Endothelial cell of umbilical vein (primary cell): ENCODE results near the gene ATP5PO. TPM values are rescaled to one million over a fixed set of nuclear protein-coding genes. Genes with fewer than 3 reads are reported as not detected.

Experiments
- BruUV-seq: library from RNA; stranded (reverse); fragments of 400-500 nt; replicated peaks from 2 replicates; lab custom pipeline; 2021; lab: Mats Ljungman, UMichigan
- CTCF ChIA-PET: fragments of 300-600, 350-600 bp; sonication (Branson Sonifier 250); formaldehyde crosslinking; loops from one replicate; lab custom pipeline; 2021; ENCODE audit warnings: antibody characterized with exemption, inconsistent platforms; lab: Charles Lee
- POLR2A ChIA-PET: fragments of 300-600, 350-600 bp; sonication (Branson Sonifier 250); formaldehyde crosslinking; loops from one replicate; lab custom pipeline; 2021; ENCODE audit warnings: antibody characterized with exemption, inconsistent platforms; lab: Charles Lee
- DNase-seq: peaks from one replicate; pipeline ENCODE4 v3.0.0-alpha.2; 2011; ENCODE audit warnings: low read depth, low spot score
- FAIRE-seq: peaks from 2 replicates; lab custom pipeline; 2011; peaks lifted over from hg19 to GRCh38; lab: Jason Lieb, UNC
- H2AFZ ChIP-seq: 2 replicates; pipeline ENCODE4 v1.6.0; 2012; ENCODE audit warnings: low read depth, low read length, control low read depth, inconsistent platforms
- H3K27ac ChIP-seq: 2 replicates; pipeline ENCODE4 v1.5.1; 2011; ENCODE audit warnings: low read depth, mild to moderate bottlenecking, control low read depth, low read length, moderate library complexity; ENCODE audit not compliant: insufficient read depth
- H3K27me3 ChIP-seq, 2 experiments: 2 replicates each; pipeline versions ENCODE4 v1.6.0 to v1.6.1; 2011; ENCODE audit warnings: low read length in 2 of 2, mixed read lengths in 1 of 2; ENCODE audit not compliant: control insufficient read depth in 2 of 2, insufficient read depth in 2 of 2
- H3K36me3 ChIP-seq, 2 experiments: 2 replicates in 1 of 2; 3 replicates in 1 of 2; pipeline ENCODE4 v1.5.1; 2011; ENCODE audit warnings: low read length in 2 of 2, mild to moderate bottlenecking in 1 of 2, moderate library complexity in 1 of 2; ENCODE audit not compliant: control insufficient read depth in 2 of 2, insufficient read depth in 2 of 2; ENCODE audit errors: extremely low read depth in 1 of 2
- H3K4me1 ChIP-seq: 3 replicates; pipeline ENCODE4 v1.5.1; 2011; ENCODE audit warnings: mild to moderate bottlenecking, low read length; ENCODE audit not compliant: control insufficient read depth, insufficient read depth; ENCODE audit errors: extremely low read depth
- H3K4me2 ChIP-seq: 2 replicates; pipeline ENCODE4 v1.6.1; 2011; ENCODE audit warnings: low read length, control low read depth, mixed read lengths; ENCODE audit not compliant: insufficient read depth
- H3K4me3 ChIP-seq, 3 experiments: fragments of 200-600 bp in 1 of 3; sonication (generic), shearing (Covaris generic) in 1 of 3; replicated peaks in 1 of 3; 2 replicates each; pipeline ENCODE4 v1.5.1; 2011 to 2016; ENCODE audit warnings: control low read depth in 3 of 3, low read length in 3 of 3, mild to moderate bottlenecking in 2 of 3, inconsistent platforms in 1 of 3, low read depth in 1 of 3, moderate library complexity in 1 of 3; ENCODE audit not compliant: insufficient read depth in 1 of 3
- H3K79me2 ChIP-seq: 2 replicates; pipeline ENCODE4 v1.6.0; 2012; ENCODE audit warnings: low read length, inconsistent platforms; ENCODE audit not compliant: control insufficient read depth, insufficient read depth
- H3K9ac ChIP-seq: replicated peaks from 2 replicates; pipeline ENCODE3; 2011; ENCODE audit warnings: low read length, control low read depth; ENCODE audit not compliant: insufficient read depth; ENCODE audit errors: extremely low read depth
- H3K9me1 ChIP-seq: replicated peaks from 3 replicates; pipeline ENCODE4 v1.6.0; 2011; ENCODE audit warnings: mild to moderate bottlenecking, low read length; ENCODE audit not compliant: control insufficient read depth, insufficient read depth; ENCODE audit errors: extremely low read depth
- H3K9me3 ChIP-seq: replicated peaks from 2 replicates; pipeline ENCODE4 v1.5.1; 2012; ENCODE audit warnings: low read length, inconsistent platforms; ENCODE audit not compliant: control insufficient read depth, insufficient read depth
- H4K20me1 ChIP-seq: replicated peaks from 2 replicates; pipeline ENCODE3; 2011; ENCODE audit warnings: mild to moderate bottlenecking, low read length; ENCODE audit not compliant: control insufficient read depth, insufficient read depth; ENCODE audit errors: extremely low read depth
- EZH2 ChIP-seq: IDR thresholded peaks from 2 replicates; pipeline ENCODE4 v1.6.1; 2012; ENCODE audit warnings: borderline replicate concordance, low read depth, mild to moderate bottlenecking, moderate library complexity, low read length, inconsistent platforms; ENCODE audit not compliant: severe bottlenecking
- FOS ChIP-seq: IDR thresholded peaks from 2 replicates; pipeline ENCODE4 v1.6.1; 2011; ENCODE audit warnings: mild to moderate bottlenecking, low read length, moderate library complexity, borderline replicate concordance; ENCODE audit not compliant: insufficient read depth
- GATA2 ChIP-seq: IDR thresholded peaks from 2 replicates; pipeline ENCODE4 v1.7.0; 2011; ENCODE audit warnings: low read depth, mild to moderate bottlenecking, moderate library complexity, mixed read lengths, low read length; ENCODE audit not compliant: insufficient read length, insufficient read depth
- JUN ChIP-seq: IDR thresholded peaks from 2 replicates; pipeline ENCODE4 v1.6.1; 2011; ENCODE audit warnings: borderline replicate concordance, low read depth; ENCODE audit not compliant: insufficient read length, insufficient read depth
- MYC ChIP-seq: IDR thresholded peaks from one replicate; pipeline ENCODE4 v1.6.1; 2011; ENCODE audit warnings: mild to moderate bottlenecking, low read depth, low read length
- POLR2A ChIP-seq: IDR thresholded peaks from 2 replicates; pipeline ENCODE4 v1.6.1; 2012; ENCODE audit warnings: low read depth, mild to moderate bottlenecking, control low read depth, low read length
- POLR2AphosphoS5 ChIP-seq: IDR thresholded peaks from 2 replicates; pipeline ENCODE4 v1.6.1; 2012; ENCODE audit warnings: low read depth, mild to moderate bottlenecking, control low read depth, low read length, moderate library complexity; ENCODE audit not compliant: insufficient read depth
- dilution Hi-C: fragments of 300-500 bp; cut with MboI; formaldehyde crosslinking; loops from one replicate; pipeline ENCODE4 v1.15.0; 2019; ENCODE audit warnings: low sequenced_read_pairs; ENCODE audit not compliant: extremely low pct_ligation_motif_present
- intact Hi-C: fragments of 100-400 bp; cut with micrococcal nuclease; formaldehyde crosslinking; loops from one replicate; pipeline ENCODE4 v1.10.0; 2022
- polyA plus RNA-seq, 4 experiments: library from polyadenylated mRNA; depleted of rRNA in 3 of 4; stranded (reverse) in 3 of 4; unstranded in 1 of 4; fragments of >200 nt; gene quantifications; 2 replicates each; pipeline versions ENCODE4 v1.2.1 to v1.2.3, GENCODE V29; 2011 to 2012; ENCODE audit warnings: missing spikeins in 1 of 4
- total RNA-seq: library from RNA; stranded (reverse); gene quantifications from 2 replicates; pipeline ENCODE4 v1.2.3, GENCODE V29; 2021
- TF ChIP-seq, protein P1 (sequence below): IDR thresholded peaks from 2 replicates; pipeline ENCODE4 v1.6.1; 2011; ENCODE audit not compliant: insufficient read depth, insufficient read length
- TF ChIP-seq, protein P2 (sequence below), 2 donors: IDR thresholded peaks; 1 replicate in 1 of 2; 2 replicates in 1 of 2; pipeline ENCODE4 v1.5.1; 2011; ENCODE audit warnings: low read length in 2 of 2, mild to moderate bottlenecking in 2 of 2, moderate library complexity in 2 of 2, control low read depth in 1 of 2, inconsistent platforms in 1 of 2, low read depth in 1 of 2; ENCODE audit not compliant: insufficient read depth in 1 of 2; ENCODE audit errors: extremely low read depth in 1 of 2

ATP5PO gene
- total and polyA plus RNA-seq, 2 donors (not counting 3 experiments of a cell fraction or from before 2014, with no cell fraction given), result 187 to 207 TPM

- Histone ChIP-seq H3K4me3 (no peak overlapping the region), H3K4me2 (no peak overlapping the region), H3K9me1 (no peaks in the 10 kb centered on the region), H3K9ac (no peak overlapping the region), H3K9me3 (no peaks in the 10 kb centered on the region), H3K4me1 (peaks cover 24% of the 10 kb centered on the region), H4K20me1 (no peaks in the 10 kb centered on the region), H3K27ac (no peak overlapping the region), H2AFZ (no peak overlapping the region), H3K27me3 (no peaks in the 10 kb centered on the region), H3K36me3 (peaks cover 10 to 21% of the 10 kb centered on the region in 2 experiments), H3K79me2 (no peaks in the 10 kb centered on the region)
- peak; percentile 56 for DNase-seq
- no TSS peak for BruUV-seq
- TF ChIP-seq JUN (no peak), POLR2AphosphoS5 (no peak), GATA2 (no peak), EZH2 (no peak), POLR2A (no peak), MYC (peak; percentile 41), FOS (no peak)
- TF ChIP-seq, protein P1, sequence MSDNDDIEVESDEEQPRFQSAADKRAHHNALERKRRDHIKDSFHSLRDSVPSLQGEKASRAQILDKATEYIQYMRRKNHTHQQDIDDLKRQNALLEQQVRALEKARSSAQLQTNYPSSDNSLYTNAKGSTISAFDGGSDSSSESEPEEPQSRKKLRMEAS, result peak; percentile 56
- TF ChIP-seq, protein P2, sequence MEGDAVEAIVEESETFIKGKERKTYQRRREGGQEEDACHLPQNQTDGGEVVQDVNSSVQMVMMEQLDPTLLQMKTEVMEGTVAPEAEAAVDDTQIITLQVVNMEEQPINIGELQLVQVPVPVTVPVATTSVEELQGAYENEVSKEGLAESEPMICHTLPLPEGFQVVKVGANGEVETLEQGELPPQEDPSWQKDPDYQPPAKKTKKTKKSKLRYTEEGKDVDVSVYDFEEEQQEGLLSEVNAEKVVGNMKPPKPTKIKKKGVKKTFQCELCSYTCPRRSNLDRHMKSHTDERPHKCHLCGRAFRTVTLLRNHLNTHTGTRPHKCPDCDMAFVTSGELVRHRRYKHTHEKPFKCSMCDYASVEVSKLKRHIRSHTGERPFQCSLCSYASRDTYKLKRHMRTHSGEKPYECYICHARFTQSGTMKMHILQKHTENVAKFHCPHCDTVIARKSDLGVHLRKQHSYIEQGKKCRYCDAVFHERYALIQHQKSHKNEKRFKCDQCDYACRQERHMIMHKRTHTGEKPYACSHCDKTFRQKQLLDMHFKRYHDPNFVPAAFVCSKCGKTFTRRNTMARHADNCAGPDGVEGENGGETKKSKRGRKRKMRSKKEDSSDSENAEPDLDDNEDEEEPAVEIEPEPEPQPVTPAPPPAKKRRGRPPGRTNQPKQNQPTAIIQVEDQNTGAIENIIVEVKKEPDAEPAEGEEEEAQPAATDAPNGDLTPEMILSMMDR (IDR thresholded peaks at IDR 0.05; ENCODE audit: extremely low read depth in 1 of 2, insufficient read depth in 1 of 2, low read depth in 1 of 2, low read length in 2 of 2), result peak; percentile 73 to 78
- CTCF ChIA-PET, result interaction anchor here (0.8 to 3.7 kb wide), 14 partner anchors 8 to 381 kb away, joined by 3 to 26 read pairs (median 4); partner anchors contain the start of genes ATP5PO and DONSON
- POLR2A ChIA-PET, result no interaction called here
- peak; percentile 81 for FAIRE-seq
- intact Hi-C loops (no loop called here), dilution Hi-C loops (no loop called here)
Measured at GRCh38 chr21:33901412-33902288, 14.0 kb downstream of the ATP5PO start.
